Naive thymus-derived CD4-positive, alpha-beta T cell (primary cell): ENCODE measurements around the gene TP73. TPM values are rescaled to one million over a fixed set of nuclear protein-coding genes. Genes with fewer than 3 reads are reported as not detected.

Experiments
- ATAC-seq: fragments of 150-1000 bp; cut with Tn5 transposase; 2 replicates; pipeline ENCODE4 v1.10.0; 2021; ENCODE audit warnings: mild to moderate bottlenecking, moderate library complexity
- CTCF ChIA-PET: fragments of 350-600 bp; sonication (Branson Sonifier 250); formaldehyde crosslinking; loops from one replicate; lab custom pipeline; 2021; ENCODE audit warnings: antibody characterized with exemption; lab: Charles Lee
- POLR2A ChIA-PET: fragments of 350-600 bp; sonication (Branson Sonifier 250); formaldehyde crosslinking; loops from one replicate; lab custom pipeline; 2021; ENCODE audit warnings: antibody characterized with exemption, inconsistent platforms; lab: Charles Lee
- DNase-seq, 9 donors: peaks; one replicate each; pipeline versions ENCODE4 v3.0.0 to v3.0.0-alpha.2; 2020 to 2022; ENCODE audit warnings: mixed read lengths in 1 of 9
- H3K27ac ChIP-seq: one replicate; pipeline ENCODE4 v1.7.0; 2013; ENCODE audit warnings: mild to moderate bottlenecking, low read depth, low read length, moderate library complexity
- H3K27me3 ChIP-seq, 2 donors: one replicate each; pipeline ENCODE4 v1.7.0; 2013; ENCODE audit warnings: low read length in 2 of 2, mild to moderate bottlenecking in 2 of 2, moderate library complexity in 2 of 2; ENCODE audit not compliant: control insufficient read depth in 2 of 2, insufficient read depth in 2 of 2
- H3K36me3 ChIP-seq, 3 experiments: 1 replicate in 2 of 3; 2 replicates in 1 of 3; pipeline ENCODE4 v1.7.0; 2013; ENCODE audit warnings: low read length in 3 of 3, mild to moderate bottlenecking in 3 of 3, moderate library complexity in 1 of 3; ENCODE audit not compliant: insufficient read depth in 3 of 3, control insufficient read depth in 2 of 3
- H3K4me1 ChIP-seq, 2 donors: one replicate each; pipeline ENCODE4 v1.7.0; 2013; ENCODE audit warnings: low read length in 2 of 2, mild to moderate bottlenecking in 2 of 2, moderate library complexity in 1 of 2; ENCODE audit not compliant: control insufficient read depth in 2 of 2, insufficient read depth in 2 of 2
- H3K4me3 ChIP-seq: 2 replicates; pipeline ENCODE4 v1.7.0; 2013; ENCODE audit warnings: mild to moderate bottlenecking, low read length
- H3K9me3 ChIP-seq, 3 experiments: 1 replicate in 2 of 3; 2 replicates in 1 of 3; pipeline ENCODE4 v1.7.0; 2013; ENCODE audit warnings: low read length in 3 of 3; ENCODE audit not compliant: control insufficient read depth in 2 of 3
- H3K27ac Mint-ChIP-seq, 9 donors: one replicate each; pipeline ENCODE4 v1.8.0; 2020 to 2022; ENCODE audit warnings: mixed read lengths in 9 of 9, mild to moderate bottlenecking in 8 of 9, moderate library complexity in 5 of 9, inconsistent platforms in 2 of 9
- H3K27me3 Mint-ChIP-seq, 5 donors: one replicate each; pipeline ENCODE4 v1.8.0; 2021 to 2022; ENCODE audit warnings: mixed read lengths in 5 of 5, mild to moderate bottlenecking in 1 of 5
- H3K36me3 Mint-ChIP-seq, 5 donors: one replicate each; pipeline ENCODE4 v1.8.0; 2020 to 2022; ENCODE audit warnings: mixed read lengths in 5 of 5, mild to moderate bottlenecking in 3 of 5, inconsistent platforms in 1 of 5
- H3K4me1 Mint-ChIP-seq, 7 donors: one replicate each; pipeline ENCODE4 v1.8.0; 2020 to 2022; ENCODE audit warnings: mixed read lengths in 7 of 7, mild to moderate bottlenecking in 3 of 7, inconsistent platforms in 1 of 7
- H3K4me3 Mint-ChIP-seq, 10 donors: one replicate each; pipeline ENCODE4 v1.8.0; 2020 to 2022; ENCODE audit warnings: mild to moderate bottlenecking in 10 of 10, mixed read lengths in 10 of 10, moderate library complexity in 6 of 10, inconsistent platforms in 2 of 10
- H3K9me3 Mint-ChIP-seq, 11 donors: one replicate each; pipeline ENCODE4 v1.8.0; 2020 to 2022; ENCODE audit warnings: mixed read lengths in 11 of 11, mild to moderate bottlenecking in 4 of 11, inconsistent platforms in 1 of 11, moderate library complexity in 1 of 11
- intact Hi-C, 2 donors: fragments of 100-400 bp; cut with micrococcal nuclease; formaldehyde crosslinking; loops; one replicate each; pipeline ENCODE4 v1.15.1; 2023
- polyA plus RNA-seq, 2 donors: library from polyadenylated mRNA; unstranded; fragments of 300-500 nt; fragmentation: Illumina TruSeq; gene quantifications; one replicate each; pipeline ENCODE4 v1.2.3, GENCODE V29; 2021
- total RNA-seq, 6 experiments: library from RNA in 5 of 6; stranded (reverse) in 5 of 6; gene quantifications; 1 replicate in 5 of 6; 2 replicates in 1 of 6; pipeline ENCODE4 v1.2.3 and lab custom pipeline; 2021 to 2026

Gene TP73
- total and polyA plus RNA-seq, 7 experiments from 2014 or later, result 0.03 to 2.4 (median 0.15) TPM; not detected in 2

- ATAC-seq (no peak), DNase-seq (no peak)
- H3K9me3 Mint-ChIP-seq, result no peaks in the 10 kb centered on the region
- no peaks in the 10 kb centered on the region for H3K9me3 ChIP-seq
- CTCF ChIA-PET, result interaction anchor here (0.5 kb wide), 1 partner anchor 132 kb away, joined by 4 read pairs; no protein-coding TSS in a partner anchor
- no peaks in the 10 kb centered on the region for H3K27me3 Mint-ChIP-seq
- no peaks in the 10 kb centered on the region for H3K27me3 ChIP-seq
- H3K4me3 Mint-ChIP-seq, result no peak overlapping the region
- H3K27ac ChIP-seq, result no peak overlapping the region
- no peak overlapping the region for H3K4me3 ChIP-seq
- intact Hi-C loops, result loop anchor here in 1 of 2 donors (1.0 to 10.0 kb wide), 3 partner anchors 20 to 152 kb away; partner anchors contain the start of genes LRRC47 and TPRG1L
- peak overlapping the region in 2 of 9 donors; percentile 48 to 57 for H3K27ac Mint-ChIP-seq
- POLR2A ChIA-PET, result interaction anchor here (1.2 kb wide), 1 partner anchor 20 kb away, joined by 8 read pairs; the partner anchor contains the start of gene LRRC47
- peaks cover 5 to 6% of the 10 kb centered on the region in 2 donors for H3K4me1 ChIP-seq
- peaks cover 13 to 33% (median 13%) of the 10 kb centered on the region in 3 experiments for H3K36me3 ChIP-seq
- H3K36me3 Mint-ChIP-seq, result peaks cover 7 to 20% (median 8%) of the 10 kb centered on the region in 5 donors
- peaks cover 2 to 13% (median 8%) of the 10 kb centered on the region in 7 donors for H3K4me1 Mint-ChIP-seq
Observed at GRCh38 chr1:3776231-3776961, 124.1 kb downstream of the TP73 start.

DNA sequence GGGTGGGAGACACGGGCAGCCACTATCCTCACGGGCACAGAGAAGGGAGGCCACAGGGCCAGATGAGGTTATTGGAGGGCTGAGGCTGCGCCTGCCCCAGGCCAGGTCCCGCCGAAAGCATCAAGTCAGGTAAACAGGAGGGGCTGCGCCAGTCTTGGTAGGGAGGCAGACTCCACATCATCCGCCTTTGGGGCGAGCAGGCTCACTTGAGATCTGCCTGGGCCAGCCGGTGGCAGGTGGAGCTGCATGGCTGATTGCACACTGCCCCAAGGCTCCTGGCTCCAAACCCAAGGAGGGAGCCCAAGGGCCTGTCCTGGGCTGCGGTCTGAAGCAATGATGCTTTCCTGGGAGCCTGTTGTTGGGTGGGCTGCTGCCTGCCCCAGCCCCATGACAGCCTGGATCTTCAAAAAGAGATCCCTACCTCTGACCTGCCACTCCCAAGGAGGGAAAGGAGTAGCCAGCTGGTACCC, 124.8 kb downstream of the TP73 start:
- intact Hi-C loops, result loop anchor here in 1 of 2 donors (10.0 kb wide), 1 partner anchor 152 kb away; the partner anchor contains the start of gene TPRG1L
- Histone ChIP-seq H3K9me3 (no peaks in the 10 kb centered on the region), H3K27me3 (no peaks in the 10 kb centered on the region), H3K36me3 (peaks cover 15 to 40% (median 17%) of the 10 kb centered on the region in 3 experiments), H3K4me3 (no peak overlapping the region), H3K27ac (no peak overlapping the region), H3K4me1 (no peaks in the 10 kb centered on the region)
- H3K4me1 Mint-ChIP-seq, result peaks cover 0 to 11% (median 3%) of the 10 kb centered on the region in 7 donors
- ChIA-PET POLR2A (no interaction called here), CTCF (interaction anchor here (0.5 kb wide), 1 partner anchor 131 kb away, joined by 4 read pairs; no protein-coding TSS in a partner anchor)
- no peak for DNase-seq
- no peak overlapping the region for H3K4me3 Mint-ChIP-seq
- peak overlapping the region in 1 of 9 donors; percentile 48 for H3K27ac Mint-ChIP-seq
- no peaks in the 10 kb centered on the region for H3K9me3 Mint-ChIP-seq
- peaks cover 7 to 26% (median 8%) of the 10 kb centered on the region in 5 donors for H3K36me3 Mint-ChIP-seq
- no peaks in the 10 kb centered on the region for H3K27me3 Mint-ChIP-seq
- ATAC-seq, result no peak

- H3K27ac Mint-ChIP-seq, result no peak overlapping the region
- peaks cover 0 to 11% (median 3%) of the 10 kb centered on the region in 7 donors for H3K4me1 Mint-ChIP-seq
- Histone ChIP-seq H3K4me1 (no peaks in the 10 kb centered on the region), H3K27me3 (no peaks in the 10 kb centered on the region), H3K27ac (no peak overlapping the region), H3K36me3 (peaks cover 15 to 48% (median 17%) of the 10 kb centered on the region in 3 experiments), H3K9me3 (no peaks in the 10 kb centered on the region), H3K4me3 (no peak overlapping the region)
- no peak overlapping the region for H3K4me3 Mint-ChIP-seq
- H3K9me3 Mint-ChIP-seq, result no peaks in the 10 kb centered on the region
- ChIA-PET CTCF (interaction anchor here (0.5 kb wide), 1 partner anchor 270 kb away, joined by 3 read pairs; no protein-coding TSS in a partner anchor), POLR2A (no interaction called here)
- H3K27me3 Mint-ChIP-seq, result no peaks in the 10 kb centered on the region
- DNase-seq, result no peak
- intact Hi-C loops, result loop anchor here in 1 of 2 donors (10.0 kb wide), 1 partner anchor 153 kb away; the partner anchor contains the start of gene TPRG1L
- peaks cover 7 to 31% (median 8%) of the 10 kb centered on the region in 5 donors for H3K36me3 Mint-ChIP-seq
- ATAC-seq, result no peak
Observed at GRCh38 chr1:3777647-3778589, 125.6 kb downstream of the TP73 start.

DNA sequence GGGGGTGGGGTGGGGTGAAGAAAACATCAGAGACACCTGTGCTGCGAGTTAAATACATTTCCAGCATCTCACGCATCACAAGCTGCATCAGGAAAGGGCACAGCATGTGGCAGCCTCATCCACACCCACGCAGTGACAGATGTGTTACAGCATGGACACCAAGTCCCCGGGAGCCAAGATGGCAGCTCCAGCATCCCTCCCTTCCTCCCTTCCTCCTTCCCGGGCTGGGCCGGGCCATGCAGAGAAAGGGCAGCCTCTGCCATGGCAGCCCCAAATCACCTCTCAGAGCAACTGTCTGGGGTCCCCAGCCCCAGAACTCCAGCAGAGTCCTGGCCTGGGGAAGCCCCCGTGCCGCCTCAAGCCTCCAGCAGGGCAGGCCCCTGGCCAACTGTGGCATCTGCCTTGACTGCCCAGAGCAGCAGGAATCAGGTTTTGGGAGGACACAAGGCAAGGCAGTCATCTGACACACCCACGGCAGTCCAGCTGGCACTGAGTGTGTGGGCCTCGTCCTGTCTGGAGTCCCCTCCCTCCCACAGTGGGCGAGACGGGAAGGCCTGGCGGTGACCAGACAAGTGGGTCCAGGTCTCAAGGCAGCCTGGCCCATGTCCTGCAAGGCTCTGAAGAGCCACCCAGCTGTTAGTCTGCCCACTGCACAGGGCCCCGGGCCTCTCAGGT, 126.4 kb downstream of the TP73 start:
- H3K9me3 Mint-ChIP-seq, result no peaks in the 10 kb centered on the region
- Histone ChIP-seq H3K27me3 (no peaks in the 10 kb centered on the region), H3K36me3 (peaks cover 15 to 56% (median 17%) of the 10 kb centered on the region in 3 experiments), H3K4me3 (no peak overlapping the region), H3K9me3 (no peaks in the 10 kb centered on the region), H3K27ac (no peak overlapping the region), H3K4me1 (no peaks in the 10 kb centered on the region)
- DNase-seq (no peak), ATAC-seq (no peak)
- POLR2A ChIA-PET, result interaction anchor here (1.5 kb wide), 1 partner anchor 24 kb away, joined by 3 read pairs; no protein-coding TSS in a partner anchor
- H3K4me3 Mint-ChIP-seq, result no peak overlapping the region
- no peak overlapping the region for H3K27ac Mint-ChIP-seq
- intact Hi-C loops, result loop anchor here in 1 of 2 donors (10.0 kb wide), 1 partner anchor 154 kb away; the partner anchor contains the start of gene TPRG1L
- H3K4me1 Mint-ChIP-seq, result peaks cover 0 to 7% (median 3%) of the 10 kb centered on the region in 7 donors
- no peaks in the 10 kb centered on the region for H3K27me3 Mint-ChIP-seq
- CTCF ChIA-PET, result interaction anchor here (0.5 kb wide), 1 partner anchor 269 kb away, joined by 3 read pairs; no protein-coding TSS in a partner anchor
- H3K36me3 Mint-ChIP-seq, result peaks cover 7 to 33% (median 8%) of the 10 kb centered on the region in 5 donors

GRCh38 chr1:3779265-3779911, 127.1 kb downstream of the TP73 start:
- Mint-ChIP-seq H3K9me3 (no peaks in the 10 kb centered on the region), H3K27ac (peak overlapping the region in 1 of 9 donors; percentile 30), H3K36me3 (peaks cover 7 to 40% (median 8%) of the 10 kb centered on the region in 5 donors), H3K27me3 (no peaks in the 10 kb centered on the region), H3K4me3 (no peak overlapping the region), H3K4me1 (peaks cover 0 to 7% (median 3%) of the 10 kb centered on the region in 7 donors)
- POLR2A ChIA-PET, result interaction anchor here (1.5 kb wide), 1 partner anchor 23 kb away, joined by 3 read pairs; no protein-coding TSS in a partner anchor
- DNase-seq (no peak), ATAC-seq (no peak)
- H3K9me3 ChIP-seq, result no peaks in the 10 kb centered on the region
- peaks cover 15 to 62% (median 17%) of the 10 kb centered on the region in 3 experiments for H3K36me3 ChIP-seq
- H3K4me1 ChIP-seq, result no peaks in the 10 kb centered on the region
- no peaks in the 10 kb centered on the region for H3K27me3 ChIP-seq
- intact Hi-C loops, result loop anchor here in 1 of 2 donors (10.0 kb wide), 1 partner anchor 155 kb away; the partner anchor contains the start of gene TPRG1L
- no peak overlapping the region for H3K27ac ChIP-seq
- CTCF ChIA-PET, result no interaction called here
- H3K4me3 ChIP-seq, result no peak overlapping the region
